HUES48 (cell line): Measurements from ENCODE around the gene CCNT2.
A peak's percentile ranks its signal among the peaks of the same experiment; 100 is the strongest.

Source experiments
- H3K27ac ChIP-seq: one replicate; pipeline ENCODE4 v1.7.0; 2013; ENCODE audit warnings: low read depth, low read length, inconsistent platforms
- H3K27me3 ChIP-seq: 2 replicates; pipeline ENCODE4 v1.6.1; 2013; ENCODE audit warnings: mild to moderate bottlenecking, low read length; ENCODE audit not compliant: control insufficient read depth, insufficient read depth
- H3K36me3 ChIP-seq: 2 replicates; pipeline ENCODE4 v1.6.1; 2013; ENCODE audit warnings: low read length; ENCODE audit not compliant: control insufficient read depth, insufficient read depth
- H3K4me1 ChIP-seq: 2 replicates; pipeline ENCODE4 v1.6.1; 2013; ENCODE audit warnings: mild to moderate bottlenecking, low read length; ENCODE audit not compliant: control insufficient read depth, insufficient read depth
- H3K4me3 ChIP-seq: 2 replicates; pipeline ENCODE4 v1.5.1; 2013; ENCODE audit warnings: mild to moderate bottlenecking, low read depth, low read length
- H3K9ac ChIP-seq: 2 replicates; pipeline ENCODE4 v1.6.1; 2013; ENCODE audit warnings: mild to moderate bottlenecking, low read depth, low read length, moderate library complexity
- H3K9me3 ChIP-seq: 2 replicates; pipeline ENCODE4 v1.6.1; 2013; ENCODE audit warnings: low read length; ENCODE audit not compliant: control insufficient read depth, insufficient read depth

CCNT2 gene

DNA sequence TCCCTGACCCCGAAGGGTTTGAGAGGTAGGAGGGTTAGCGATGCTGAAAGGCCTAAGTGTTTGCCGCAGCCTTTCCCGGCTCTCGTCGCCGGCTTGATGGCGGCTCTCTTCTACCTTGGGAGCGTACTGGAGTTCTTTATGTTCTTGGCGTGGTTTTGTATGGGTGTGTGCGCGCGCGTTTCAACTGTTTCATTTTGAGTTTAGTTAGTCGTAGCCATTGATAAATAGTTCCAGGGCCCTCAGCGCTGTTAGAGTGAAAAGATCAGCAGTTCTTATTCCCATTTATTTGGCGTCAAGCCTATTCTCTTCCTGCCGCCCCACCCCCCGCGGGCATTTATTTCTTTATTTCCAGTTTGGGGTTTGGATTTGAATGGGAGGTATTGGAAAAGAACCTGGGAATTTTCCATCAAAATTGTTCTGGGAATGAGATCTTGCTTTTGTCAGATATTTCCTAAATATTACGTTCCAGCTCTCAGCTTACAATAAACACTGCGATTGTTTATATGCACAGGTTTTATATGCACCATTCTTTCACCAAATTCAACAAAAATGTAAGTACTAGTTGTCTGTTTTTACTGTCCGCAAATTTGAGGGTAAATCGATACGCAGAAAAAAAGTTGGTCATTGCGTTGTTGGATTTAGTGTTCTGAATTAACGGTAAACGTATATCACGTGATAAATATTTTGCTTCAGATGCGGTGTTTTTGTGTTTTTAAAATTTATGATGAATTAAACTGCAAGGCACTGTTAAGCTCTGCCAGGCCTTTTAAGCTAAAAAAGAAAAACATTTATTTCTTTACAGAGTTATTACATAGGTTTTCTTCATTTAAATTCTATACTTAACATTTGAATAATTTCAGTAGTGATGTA, 954 bp downstream of the CCNT2 start:
- no peaks in the 10 kb centered on the region for H3K27me3 ChIP-seq
- H3K27ac ChIP-seq = peak overlapping the region; percentile 99
- no peaks in the 10 kb centered on the region for H3K9me3 ChIP-seq
- H3K4me3 ChIP-seq = peak overlapping the region; percentile 100
- H3K9ac ChIP-seq = peak overlapping the region; percentile 100
- peaks cover 25% of the 10 kb centered on the region for H3K4me1 ChIP-seq
- peaks cover 32% of the 10 kb centered on the region for H3K36me3 ChIP-seq

DNA sequence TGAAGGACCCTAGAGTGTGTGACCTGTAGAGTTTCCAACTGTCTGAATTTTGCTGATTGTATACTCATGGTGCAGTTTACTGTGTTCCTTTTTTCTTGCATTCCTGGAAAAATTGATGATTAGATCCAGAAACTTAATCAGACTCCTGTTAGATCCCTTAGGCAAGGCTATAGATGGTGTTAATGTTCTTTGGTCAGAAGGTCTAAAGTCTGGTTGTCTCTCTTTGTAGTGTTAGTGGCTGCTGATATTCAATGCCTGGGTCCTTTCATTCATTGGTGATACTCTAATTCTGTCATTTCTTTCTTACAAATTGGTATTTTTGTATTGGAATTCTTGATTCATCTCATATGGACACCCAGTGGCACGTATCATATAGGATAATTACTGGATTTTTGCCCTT, 6.3 kb downstream of the CCNT2 start:
- Histone ChIP-seq H3K9ac (no peak overlapping the region), H3K27ac (no peak overlapping the region), H3K4me1 (peaks cover 28% of the 10 kb centered on the region), H3K27me3 (no peaks in the 10 kb centered on the region), H3K9me3 (no peaks in the 10 kb centered on the region), H3K4me3 (no peak overlapping the region), H3K36me3 (peaks cover 42% of the 10 kb centered on the region)

DNA sequence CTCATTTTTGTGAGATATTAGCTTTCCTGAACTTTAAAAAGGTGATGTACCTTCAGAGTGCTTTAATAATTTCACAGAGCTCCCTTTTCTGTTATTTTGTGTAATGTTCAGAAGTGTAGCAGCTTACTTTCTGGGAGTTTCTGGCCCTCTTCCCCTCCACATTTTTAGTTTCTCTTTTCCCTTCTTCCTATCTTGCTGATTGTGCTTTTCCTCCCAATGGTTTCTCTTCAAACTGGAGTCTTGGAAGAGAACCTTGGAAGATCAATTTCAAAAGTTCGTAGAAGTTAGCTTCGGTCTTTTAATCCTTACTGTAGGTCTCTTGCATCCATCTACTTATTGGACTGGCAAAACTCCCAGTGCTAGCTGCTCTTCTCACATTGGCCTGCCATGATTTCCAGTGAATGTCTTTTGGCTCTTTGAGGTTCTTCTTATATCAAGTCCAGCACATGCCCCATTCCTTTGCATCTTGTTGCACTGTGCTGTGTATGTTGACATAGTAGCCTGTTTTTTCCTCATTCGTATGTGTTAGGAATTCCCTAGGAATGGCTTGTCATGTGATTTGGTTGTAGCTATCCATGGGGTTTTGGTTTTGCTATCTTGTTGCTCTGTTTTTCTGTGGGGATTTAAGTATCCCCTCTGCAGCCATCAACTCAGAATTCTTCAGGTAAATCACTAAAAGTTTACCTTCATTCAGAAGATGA, 7.8 kb downstream of the CCNT2 start:
- Histone ChIP-seq H3K9ac (no peak overlapping the region), H3K9me3 (no peaks in the 10 kb centered on the region), H3K27me3 (no peaks in the 10 kb centered on the region), H3K27ac (no peak overlapping the region), H3K4me1 (peaks cover 19% of the 10 kb centered on the region), H3K4me3 (no peak overlapping the region), H3K36me3 (peaks cover 37% of the 10 kb centered on the region)

DNA sequence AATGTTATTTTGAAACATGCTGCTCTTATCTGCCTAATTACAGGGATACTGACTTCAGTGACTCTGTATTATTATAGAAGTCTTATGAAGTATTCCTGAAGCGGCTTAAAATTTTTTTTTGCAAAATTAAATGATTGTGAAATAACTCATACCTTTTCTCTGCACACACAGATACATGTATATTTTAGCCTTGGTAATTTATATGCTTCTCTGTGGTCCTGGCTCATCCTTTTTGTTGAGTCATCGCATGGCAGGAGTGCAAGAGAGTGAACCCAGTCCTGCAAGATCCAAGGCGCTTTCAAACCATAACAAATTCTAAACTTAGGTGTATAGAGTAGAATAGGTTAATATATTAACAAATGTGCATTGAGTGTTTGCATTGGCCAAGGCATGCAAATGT, 8.6 kb downstream of the CCNT2 start:
- no peaks in the 10 kb centered on the region for H3K9me3 ChIP-seq
- H3K27ac ChIP-seq = no peak overlapping the region
- no peak overlapping the region for H3K9ac ChIP-seq
- no peaks in the 10 kb centered on the region for H3K27me3 ChIP-seq
- no peak overlapping the region for H3K4me3 ChIP-seq
- peaks cover 15% of the 10 kb centered on the region for H3K4me1 ChIP-seq
- peaks cover 36% of the 10 kb centered on the region for H3K36me3 ChIP-seq

DNA sequence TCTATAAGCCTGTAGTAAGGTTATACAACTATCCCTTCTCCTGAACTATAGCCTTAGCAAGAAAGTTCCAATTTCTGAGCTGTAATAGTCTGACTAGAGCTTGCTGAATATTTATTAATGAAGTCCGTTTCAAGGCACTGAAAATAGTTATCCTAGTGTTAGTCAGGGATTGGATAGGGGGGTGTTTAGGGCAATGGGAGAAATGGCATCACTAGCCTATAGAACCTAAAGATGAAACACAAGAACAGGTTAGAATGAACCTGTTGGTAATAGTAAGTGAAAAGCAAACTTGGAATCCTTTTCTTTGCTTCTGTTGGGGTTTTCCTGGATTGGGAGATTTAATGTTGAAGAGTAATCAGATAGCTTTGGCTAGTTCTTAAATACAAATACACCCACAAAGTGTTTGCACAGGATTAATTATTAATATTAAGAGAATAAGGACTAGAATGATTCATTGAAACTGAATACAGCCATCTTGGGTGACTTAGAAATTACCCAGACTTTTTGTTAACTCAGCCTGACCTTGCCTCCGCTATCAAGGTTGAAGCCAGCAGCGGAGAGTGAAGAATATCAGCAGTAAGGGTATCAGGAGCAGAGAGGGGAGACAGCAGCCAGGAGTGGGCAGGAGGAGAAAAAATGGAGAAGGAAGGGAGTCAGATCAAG, 14.4 kb downstream of the CCNT2 start:
- H3K4me3 ChIP-seq = no peak overlapping the region

DNA sequence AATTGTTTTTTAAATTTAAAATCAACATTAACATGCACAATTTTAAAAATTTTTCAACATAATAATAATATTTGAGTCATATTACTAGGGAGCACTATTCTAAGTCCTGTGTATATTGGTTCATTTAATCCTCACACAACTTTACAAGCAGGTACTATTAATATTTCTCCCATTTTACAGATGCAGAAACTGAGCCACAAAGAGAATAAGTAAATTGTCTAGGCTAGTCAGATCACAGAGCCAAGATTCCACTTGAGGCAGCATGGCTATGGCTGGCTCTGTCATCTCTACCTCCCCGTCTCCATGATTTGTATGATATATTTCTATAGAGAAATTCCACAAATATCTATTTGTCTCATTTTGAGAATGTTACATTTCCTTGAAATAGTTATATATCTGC, 15.1 kb downstream of the CCNT2 start:
- no peaks in the 10 kb centered on the region for H3K27me3 ChIP-seq

More for the DNA sequence above, 14.4 kb downstream of the CCNT2 start:
- Histone ChIP-seq H3K27me3 (no peaks in the 10 kb centered on the region), H3K27ac (no peak overlapping the region), H3K9me3 (no peaks in the 10 kb centered on the region), H3K36me3 (peaks cover 46% of the 10 kb centered on the region), H3K9ac (no peak overlapping the region), H3K4me1 (peaks cover 19% of the 10 kb centered on the region; the same call in 1 of the 2 replicates)

DNA sequence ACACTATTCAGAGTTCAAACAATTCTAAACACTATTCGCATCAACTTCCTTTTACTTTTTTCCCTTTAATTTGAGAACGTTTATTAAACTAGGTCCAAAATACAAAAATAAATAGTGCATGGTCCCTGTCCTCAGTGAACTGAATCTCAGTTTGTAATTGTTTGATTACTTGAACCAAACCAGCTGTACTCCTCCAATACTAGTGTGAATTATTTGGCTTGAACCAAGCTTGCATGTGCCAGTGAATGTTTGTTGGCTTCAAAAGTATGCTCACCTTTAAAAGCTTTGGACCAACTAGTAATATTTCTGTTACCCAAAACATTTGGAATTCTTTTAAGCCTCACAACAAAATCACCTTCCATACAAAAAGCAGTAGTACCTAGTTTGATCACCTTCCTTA, 15.5 kb downstream of the CCNT2 start:
- no peak overlapping the region for H3K27ac ChIP-seq
- no peaks in the 10 kb centered on the region for H3K9me3 ChIP-seq
- no peak overlapping the region for H3K4me3 ChIP-seq
- H3K4me1 ChIP-seq = peaks cover 19% of the 10 kb centered on the region; the same call in 1 of the 2 replicates
- H3K27me3 ChIP-seq = no peaks in the 10 kb centered on the region
- H3K36me3 ChIP-seq = peaks cover 55% of the 10 kb centered on the region
- no peak overlapping the region for H3K9ac ChIP-seq

More for the DNA sequence above, 15.1 kb downstream of the CCNT2 start:
- Histone ChIP-seq H3K4me1 (peaks cover 19% of the 10 kb centered on the region; the same call in 1 of the 2 replicates), H3K36me3 (peaks cover 53% of the 10 kb centered on the region), H3K27ac (no peak overlapping the region), H3K9me3 (no peaks in the 10 kb centered on the region), H3K9ac (no peak overlapping the region), H3K4me3 (no peak overlapping the region)

DNA sequence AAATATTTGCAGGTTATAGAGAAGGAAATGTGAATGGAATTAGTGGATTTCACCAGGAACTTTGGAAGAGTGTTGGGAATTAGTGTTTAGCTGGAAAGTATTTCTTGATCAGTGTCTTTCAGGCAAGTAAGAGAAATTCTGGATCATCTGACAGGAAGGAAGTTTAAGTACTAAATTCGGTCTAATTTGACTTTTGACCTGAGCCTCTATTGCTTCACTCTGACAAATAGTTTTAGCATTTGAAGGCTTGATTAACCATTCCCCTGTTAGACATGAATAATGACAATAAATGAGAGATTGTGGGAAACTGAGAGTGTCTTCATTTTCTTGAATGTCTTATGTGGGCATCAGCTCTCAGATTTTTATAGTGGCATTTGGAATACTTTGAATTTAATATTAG, 16.0 kb downstream of the CCNT2 start:
- peaks cover 19% of the 10 kb centered on the region; the same call in 1 of the 2 replicates for H3K4me1 ChIP-seq
- H3K4me3 ChIP-seq = no peak overlapping the region
- H3K9ac ChIP-seq = no peak overlapping the region
- peaks cover 58% of the 10 kb centered on the region for H3K36me3 ChIP-seq
- H3K9me3 ChIP-seq = no peaks in the 10 kb centered on the region
- no peak overlapping the region for H3K27ac ChIP-seq
- H3K27me3 ChIP-seq = no peaks in the 10 kb centered on the region

DNA sequence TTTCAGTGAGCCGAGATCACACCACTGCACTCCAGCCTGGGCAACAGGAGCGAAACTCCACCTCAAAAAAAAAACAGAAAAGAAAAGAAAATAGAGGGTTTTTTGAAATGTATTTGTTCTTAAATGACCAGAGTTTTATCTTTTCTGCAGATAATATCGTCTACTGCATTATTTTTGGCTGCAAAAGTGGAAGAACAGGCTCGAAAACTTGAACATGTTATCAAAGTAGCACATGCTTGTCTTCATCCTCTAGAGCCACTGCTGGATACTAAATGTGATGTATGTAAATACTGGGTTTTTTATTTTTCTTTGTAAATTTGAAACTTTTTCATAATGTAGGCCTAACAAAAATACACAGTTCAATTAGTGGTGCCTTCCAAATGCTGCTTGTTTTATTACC, 18.1 kb downstream of the CCNT2 start:
- H3K9ac ChIP-seq = no peak overlapping the region
- H3K4me3 ChIP-seq = no peak overlapping the region
- peaks cover 78% of the 10 kb centered on the region for H3K36me3 ChIP-seq
- no peak overlapping the region for H3K27ac ChIP-seq
- H3K27me3 ChIP-seq = no peaks in the 10 kb centered on the region
- H3K9me3 ChIP-seq = no peaks in the 10 kb centered on the region
- H3K4me1 ChIP-seq = peaks cover 19% of the 10 kb centered on the region; the same call in 1 of the 2 replicates

DNA sequence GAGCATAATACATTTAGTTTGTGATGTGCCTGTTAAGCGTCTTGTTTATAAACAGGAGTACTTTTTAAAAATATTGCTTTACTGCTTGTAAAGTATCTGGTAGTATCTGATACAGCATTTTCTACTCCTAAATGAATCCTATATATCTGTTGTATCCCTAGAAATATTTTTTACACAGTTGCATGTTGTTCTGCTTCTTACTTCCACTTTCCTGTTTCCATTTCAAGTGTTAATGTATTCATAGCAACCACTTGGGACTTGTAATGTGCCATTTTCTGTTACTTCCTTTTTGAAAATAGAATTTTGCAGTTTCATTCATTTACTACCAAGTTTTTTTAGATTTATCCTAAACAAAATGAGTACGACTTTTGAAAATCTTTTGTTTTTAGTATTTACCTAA, 24.9 kb downstream of the CCNT2 start:
- Histone ChIP-seq H3K27ac (no peak overlapping the region), H3K27me3 (no peaks in the 10 kb centered on the region), H3K4me1 (peaks cover 12% of the 10 kb centered on the region), H3K4me3 (no peak overlapping the region), H3K9me3 (no peaks in the 10 kb centered on the region), H3K9ac (no peak overlapping the region), H3K36me3 (peaks cover 85% of the 10 kb centered on the region)
